A673 (cell line): Measurements from ENCODE around the gene NRL.

ENCODE experiments used
- CTCF ChIP-seq: fragments of 300-800, 200-600 bp; sonication (generic); conservative IDR thresholded peaks from 2 replicates; pipeline ENCODE4 v1.5.1; 2017; ENCODE audit warnings: low read depth, mild to moderate bottlenecking, antibody characterized with exemption, low read length, moderate library complexity, mixed read lengths
- EZH2 ChIP-seq: fragments of 200-600 bp; sonication (generic); IDR thresholded peaks from 2 replicates; pipeline ENCODE4 v1.6.1; 2017; ENCODE audit warnings: borderline replicate concordance, low read depth, mild to moderate bottlenecking, mixed read lengths, antibody characterized with exemption, low read length; ENCODE audit not compliant: poor library complexity, severe bottlenecking

GRCh38 chr14:24147761-24148428 lies 33.1 kb upstream of the NRL start:
- TF ChIP-seq CTCF (no peak), EZH2 (no peak)
